ENCODE measurements around the gene BRCA1.

BRCA1 gene

GRCh38 chr17:43025766-43026537 lies 99.2 kb downstream of the BRCA1 start:
- ATAC-seq = no peak
- TF ChIP-seq POU6F1 (CRISPR knock-in tag; IDR thresholded peaks at IDR 0.05; ENCODE audit: borderline replicate concordance, low read depth) = no peak
- TF ChIP-seq ZNF8 (CRISPR knock-in tag; IDR thresholded peaks at IDR 0.05) = no peak
- no peak for TF ChIP-seq ZFP3 (CRISPR knock-in tag; IDR thresholded peaks at IDR 0.05)
- no peak for TF ChIP-seq PPARA (CRISPR knock-in tag; IDR thresholded peaks at IDR 0.05; ENCODE audit: borderline replicate concordance)
- no peak for TF ChIP-seq PATZ1 (CRISPR knock-in tag; IDR thresholded peaks at IDR 0.05; ENCODE audit: borderline replicate concordance)
- no peak for TF ChIP-seq CSRNP3 (CRISPR knock-in tag; IDR thresholded peaks at IDR 0.05)
- TF ChIP-seq ZNF565 (CRISPR knock-in tag; conservative IDR thresholded peaks at IDR 0.05; ENCODE audit: low read depth) = no peak
- no peak for TF ChIP-seq SNAI2 (CRISPR knock-in tag; IDR thresholded peaks at IDR 0.05)
- no peak for TF ChIP-seq ZNF70 (CRISPR knock-in tag; IDR thresholded peaks at IDR 0.05)
- TF ChIP-seq CSDC2 (CRISPR knock-in tag; IDR thresholded peaks at IDR 0.05) = no peak
- TF ChIP-seq ZC3H10 (CRISPR knock-in tag; IDR thresholded peaks at IDR 0.05) = no peak
- no peak for TF ChIP-seq ZFP30 (CRISPR knock-in tag; IDR thresholded peaks at IDR 0.05)
- TF ChIP-seq GLIS3 (CRISPR knock-in tag; IDR thresholded peaks at IDR 0.05) = no peak
- TF ChIP-seq CREB5 (CRISPR knock-in tag; IDR thresholded peaks at IDR 0.05; ENCODE audit: low read depth) = no peak
- no peak for TF ChIP-seq BACH2 (CRISPR knock-in tag; IDR thresholded peaks at IDR 0.05; ENCODE audit: borderline replicate concordance)
- no peak for TF ChIP-seq ISL1 (CRISPR knock-in tag; IDR thresholded peaks at IDR 0.05)
- TF ChIP-seq TSHZ2 (CRISPR knock-in tag; IDR thresholded peaks at IDR 0.05) = no peak
- TF ChIP-seq TOX (CRISPR knock-in tag; IDR thresholded peaks at IDR 0.05; ENCODE audit: borderline replicate concordance) = no peak
- TF ChIP-seq OSR1 (CRISPR knock-in tag; IDR thresholded peaks at IDR 0.05) = no peak

GRCh38 chr17:43025290-43025657 lies 99.9 kb downstream of the BRCA1 start:
- no peak for ATAC-seq
- TF ChIP-seq CSDC2 (CRISPR knock-in tag; IDR thresholded peaks at IDR 0.05) = no peak
- TF ChIP-seq TOX (CRISPR knock-in tag; IDR thresholded peaks at IDR 0.05; ENCODE audit: borderline replicate concordance) = no peak
- TF ChIP-seq OSR1 (CRISPR knock-in tag; IDR thresholded peaks at IDR 0.05) = no peak
- TF ChIP-seq GLIS3 (CRISPR knock-in tag; IDR thresholded peaks at IDR 0.05) = no peak
- no peak for TF ChIP-seq SNAI2 (CRISPR knock-in tag; IDR thresholded peaks at IDR 0.05)
- no peak for TF ChIP-seq ZFP30 (CRISPR knock-in tag; IDR thresholded peaks at IDR 0.05)
- no peak for TF ChIP-seq ZC3H10 (CRISPR knock-in tag; IDR thresholded peaks at IDR 0.05)
- TF ChIP-seq ZNF8 (CRISPR knock-in tag; IDR thresholded peaks at IDR 0.05) = no peak
- TF ChIP-seq ESRRG (CRISPR knock-in tag; IDR thresholded peaks at IDR 0.05) = no peak
